Stimulated activated CD8-positive, alpha-beta memory T cell treated with anti-CD3 and anti-CD28 coated beads, Interleukin-12 subunit alpha, Interleukin-12 subunit beta, amount 100 ng/mL, for 24 hours (primary cell): ENCODE measurements around the gene DOC2A.
A peak's percentile ranks its signal among the peaks of the same experiment; 100 is the strongest.
"Not testable (repeated sequence)": the region's sequence is repeated elsewhere in the genome, so short reads cannot be mapped to it uniquely, and the experiment has no call there.

Source experiments
- DNase-seq: peaks from one replicate; pipeline ENCODE4 v3.0.0-alpha.2; 2020; ENCODE audit errors: extremely low read depth

DOC2A gene

GRCh38 chr16:29973384-29974246 lies 37.2 kb downstream of the DOC2A start, which contains the start of gene TAOK2:
Gene TAOK2 (plus strand): TSS chr16:29973868. CDS start chr16:29977773, 3,905 bp downstream.
- DNase-seq, result peak; percentile 95

DNA sequence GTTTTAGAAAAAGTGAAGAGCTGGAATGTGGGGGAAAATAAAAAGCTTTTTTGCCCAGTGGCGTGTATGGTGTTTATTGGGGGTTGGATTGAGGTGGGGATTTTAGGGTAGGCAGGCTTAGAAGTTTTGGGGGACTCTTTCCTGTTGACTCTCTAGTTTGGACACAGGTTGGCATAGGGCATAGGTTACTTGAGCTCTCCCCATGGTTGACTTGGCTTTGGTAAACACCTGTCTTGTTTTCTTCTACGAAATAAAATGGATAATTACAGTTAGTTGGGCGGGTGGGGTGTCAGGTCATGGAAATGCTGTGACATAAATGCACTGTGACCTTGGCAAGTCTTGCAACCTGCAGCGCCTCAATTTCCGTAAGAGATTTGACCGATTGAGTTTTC lies 37.8 kb downstream of the DOC2A start:
- DNase-seq, result no peak

- no peak for DNase-seq
These were observed 38.3 kb downstream of the DOC2A start for GRCh38 chr16:29972500-29972899.

DNA sequence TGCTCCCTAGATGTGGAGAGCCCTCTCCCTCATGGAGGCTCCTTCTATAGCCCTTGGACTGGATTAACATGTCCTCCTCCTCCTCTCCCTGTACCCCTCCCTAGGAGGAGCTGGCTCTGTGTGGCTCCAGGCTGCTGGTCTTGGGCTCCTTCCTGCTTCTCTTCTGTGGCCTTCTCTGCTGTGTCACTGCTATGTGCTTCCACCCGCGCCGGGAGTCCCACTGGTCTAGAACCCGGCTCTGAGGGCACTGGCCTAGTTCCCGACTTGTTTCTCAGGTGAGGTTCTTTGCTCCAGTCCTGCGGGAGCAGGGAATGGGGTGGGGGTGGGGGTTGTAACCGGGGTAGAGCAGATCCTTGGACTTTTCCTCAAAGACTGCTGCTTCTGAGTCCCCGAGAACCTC lies 39.5 kb downstream of the DOC2A start:
- no peak for DNase-seq

GRCh38 chr16:29968205-29968604 lies 42.6 kb downstream of the DOC2A start:
- DNase-seq, result no peak

GRCh38 chr16:29963021-29963743 lies 47.6 kb downstream of the DOC2A start:
- no peak for DNase-seq

DNA sequence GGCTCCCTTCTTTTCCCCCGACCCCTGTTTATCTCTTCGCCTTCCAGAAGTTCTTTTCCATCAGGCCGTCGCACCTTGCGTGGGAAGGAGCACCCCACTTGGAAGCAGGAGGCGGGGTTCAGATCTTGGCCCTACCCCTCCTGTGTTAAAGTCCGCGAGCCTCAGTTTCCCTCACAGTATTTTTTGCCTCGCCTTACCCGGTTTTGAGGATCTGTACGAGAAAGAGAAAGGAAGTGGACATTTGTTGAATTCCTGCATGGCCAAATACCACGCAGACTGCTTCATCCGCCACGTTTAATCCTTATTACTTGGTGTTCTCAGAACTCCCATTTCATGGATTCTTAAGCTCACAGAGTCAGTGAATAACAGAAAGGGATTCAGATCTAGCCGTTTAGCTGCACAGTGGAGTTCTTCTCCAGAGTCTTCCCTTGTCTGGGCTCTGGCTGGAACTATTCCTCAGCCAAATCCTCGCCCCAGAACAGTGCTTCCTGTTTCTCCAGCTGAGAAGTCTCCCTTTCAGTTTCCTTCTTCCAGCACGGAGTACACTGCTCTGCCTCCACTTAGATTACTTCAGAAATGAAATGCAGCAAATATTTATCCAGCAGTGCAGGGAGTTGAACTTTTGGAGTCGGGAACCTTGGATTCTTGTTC lies 48.4 kb downstream of the DOC2A start:
- no peak for DNase-seq

DNA sequence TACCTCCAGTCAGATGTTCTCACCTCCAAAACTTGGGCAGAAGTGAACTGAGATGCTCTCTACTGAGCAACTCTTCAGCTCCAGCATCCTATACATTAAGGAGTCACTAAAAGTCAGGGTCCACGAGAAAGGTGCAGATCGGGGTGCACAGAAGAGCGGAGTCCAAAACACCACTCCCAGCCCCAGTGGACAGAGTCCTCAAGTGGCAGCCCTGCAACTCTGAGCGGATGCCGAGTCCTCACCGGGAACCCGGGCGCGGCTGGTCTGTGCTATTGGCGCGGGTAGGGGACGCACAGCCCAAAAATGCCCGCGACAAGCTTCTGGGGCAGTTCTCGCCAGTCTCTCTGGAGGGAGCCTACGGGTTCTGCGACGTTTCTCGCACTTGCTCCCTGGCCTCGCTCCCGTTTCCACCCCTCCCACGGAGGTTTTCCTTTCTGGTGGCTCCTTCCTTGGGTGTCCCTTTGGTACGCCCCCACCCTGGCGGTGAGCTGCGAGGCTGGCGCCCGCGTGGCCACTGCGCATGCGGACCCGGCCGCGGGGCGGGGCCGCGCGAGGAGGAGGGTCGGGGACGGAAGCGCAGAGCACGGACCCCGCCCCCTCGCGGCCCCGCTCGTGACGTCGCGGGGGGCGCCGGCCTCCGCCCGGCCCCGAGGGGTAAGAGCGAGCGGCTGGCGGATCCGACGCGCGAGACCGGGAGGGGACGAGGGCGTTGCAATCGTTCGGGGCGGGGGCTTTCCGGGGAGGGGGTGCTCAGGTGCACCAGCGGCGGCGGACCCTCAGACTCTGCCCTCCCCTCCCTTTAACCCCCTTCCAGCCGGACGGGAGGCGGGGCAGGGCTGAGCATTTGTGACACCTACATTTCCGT lies 49.1 kb downstream of the DOC2A start, which contains the start of gene TMEM219:
TSS of gene TMEM219 (plus strand) at position 601 of the 865 bp plus-strand sequence. CDS start 1,065 bp downstream, outside the sequence.
- peak; percentile 82 for DNase-seq

GRCh38 chr16:29961127-29961478 lies 49.7 kb downstream of the DOC2A start:
- no peak for DNase-seq

DNA sequence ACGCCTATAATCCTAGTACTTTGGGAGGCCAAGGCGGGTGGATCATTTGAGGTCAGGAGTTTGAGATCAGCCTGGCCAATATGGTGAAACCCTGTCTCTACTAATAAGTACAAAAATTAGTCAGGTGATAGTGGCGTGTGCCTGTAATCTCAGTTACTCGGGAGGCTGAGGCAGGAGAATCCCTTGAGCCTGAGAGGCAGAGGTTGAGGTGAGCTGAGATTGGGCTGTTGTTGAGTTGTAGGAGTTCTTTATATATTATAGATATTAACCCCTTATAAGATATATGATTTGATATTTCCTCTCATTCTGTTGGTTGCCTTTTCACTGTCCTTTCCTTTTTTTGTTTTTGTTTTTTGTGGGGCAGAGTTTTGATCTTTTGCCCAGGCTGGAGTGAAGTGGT lies 51.0 kb downstream of the DOC2A start:
- not testable (repeated sequence) for DNase-seq

DNA sequence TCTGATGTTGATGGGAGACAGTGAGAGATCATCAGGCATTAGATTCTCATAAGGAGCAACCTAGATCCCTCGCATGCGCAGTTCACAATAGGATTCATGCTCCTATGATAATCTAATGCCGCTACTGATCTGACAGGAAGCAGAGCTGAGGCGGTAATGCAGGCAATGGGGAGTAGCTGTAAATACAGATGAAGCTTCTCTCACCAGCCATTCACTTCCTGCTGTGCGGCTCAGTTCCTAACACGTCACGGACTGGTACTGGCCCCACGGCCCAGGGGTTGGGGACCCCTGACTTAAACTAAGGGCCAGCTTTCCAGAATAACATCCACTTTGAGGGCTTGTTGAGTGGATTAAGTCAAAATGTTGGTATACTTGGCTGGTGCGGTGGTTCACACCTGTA lies 51.5 kb downstream of the DOC2A start:
- DNase-seq, result no peak

- DNase-seq, result no peak
These were observed 52.1 kb downstream of the DOC2A start for GRCh38 chr16:29958756-29959155.
